PC-9 (cell line): Measurements from ENCODE around the gene GMNC.

Experiments used
- CTCF ChIP-seq: fragments of 200-600 bp; sonication (generic); conservative IDR thresholded peaks from 2 replicates; pipeline ENCODE4 v1.6.1; 2017; ENCODE audit warnings: mixed run types, antibody characterized with exemption, mild to moderate bottlenecking, moderate library complexity
- EZH2 ChIP-seq: fragments of 200-600 bp; sonication (generic); IDR thresholded peaks from 2 replicates; pipeline ENCODE4 v1.8.0; 2017; ENCODE audit warnings: antibody characterized with exemption, low read depth

DNA sequence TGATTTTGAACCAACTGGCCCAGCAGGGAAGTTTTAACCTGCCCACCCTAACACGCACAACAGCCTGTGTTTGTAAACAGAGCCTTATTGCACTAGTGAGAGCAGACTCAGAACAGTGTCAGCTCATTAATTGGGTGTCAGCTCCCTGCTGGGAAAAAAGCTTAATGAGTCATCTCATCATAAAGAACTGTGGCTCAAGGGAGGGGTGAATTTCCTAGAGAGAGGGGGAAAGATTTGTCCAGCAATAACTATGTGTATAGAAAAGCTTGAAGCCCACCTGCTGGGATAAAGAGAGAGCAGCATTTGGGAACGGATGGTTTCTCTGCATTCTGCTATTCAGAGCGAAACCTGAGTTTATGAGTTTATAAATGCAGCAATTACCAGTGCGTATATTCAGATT, 48.9 kb upstream of the GMNC start:
- TF ChIP-seq CTCF (no peak), EZH2 (no peak)
